ENCODE data around the gene MLF2. TPM values are rescaled to one million over a fixed set of nuclear protein-coding genes. Genes with fewer than 3 reads are reported as not detected.
A peak's percentile ranks its signal among the peaks of the same experiment; 100 is the strongest.

Gene MLF2
- total and polyA plus RNA-seq, 2 of the 13 experiments (the other 11 are each of a cell fraction or from before 2014, with no cell fraction given), result 88.1 to 167 TPM

DNA sequence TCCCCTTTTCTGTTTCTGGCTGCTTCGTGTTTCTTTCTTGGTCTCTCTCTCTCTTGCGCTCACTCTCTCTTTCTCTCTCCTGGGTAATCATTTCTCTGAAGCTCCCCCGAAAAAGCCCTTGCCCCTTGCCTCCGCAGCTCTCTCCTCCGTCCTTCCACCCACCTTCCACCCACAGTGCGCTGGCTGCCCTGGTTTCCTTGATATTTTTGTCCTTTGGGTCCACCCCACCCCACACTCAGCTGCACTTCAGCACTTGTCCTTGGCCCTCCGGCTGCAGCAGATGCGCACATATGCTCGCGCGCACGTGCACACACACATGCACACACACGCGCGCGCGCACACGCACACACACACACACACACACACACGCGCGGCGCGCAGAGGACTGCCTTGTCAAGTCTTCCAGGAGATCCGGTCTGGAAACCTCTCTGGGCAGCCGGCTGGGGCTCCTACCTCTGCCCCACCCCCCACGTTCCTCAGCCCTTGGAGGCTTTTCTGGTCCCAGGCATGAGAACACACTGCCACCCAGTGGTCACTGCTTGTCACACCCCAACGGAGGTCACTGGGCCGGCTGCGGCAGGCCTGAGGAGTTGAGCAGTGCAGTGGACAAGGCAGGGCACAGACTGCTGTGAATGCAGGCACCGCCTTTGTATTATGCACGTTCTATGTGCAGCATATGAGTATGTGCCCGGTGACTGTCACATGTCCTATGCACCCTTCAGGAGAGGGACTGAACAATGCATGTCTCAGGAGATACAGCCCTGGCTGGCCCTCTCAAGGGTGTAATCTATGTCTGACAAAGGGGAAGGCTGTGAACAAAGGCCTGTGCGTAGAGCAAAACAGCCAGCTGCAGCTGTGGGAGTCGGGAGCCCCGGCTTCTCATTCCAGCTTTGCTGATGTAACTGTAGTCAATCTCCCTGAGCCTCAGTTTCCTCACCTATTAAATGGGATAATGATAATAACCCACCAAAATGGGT is 25.9 kb upstream of the MLF2 start (continued):
- TF ChIP-seq, protein P1, sequence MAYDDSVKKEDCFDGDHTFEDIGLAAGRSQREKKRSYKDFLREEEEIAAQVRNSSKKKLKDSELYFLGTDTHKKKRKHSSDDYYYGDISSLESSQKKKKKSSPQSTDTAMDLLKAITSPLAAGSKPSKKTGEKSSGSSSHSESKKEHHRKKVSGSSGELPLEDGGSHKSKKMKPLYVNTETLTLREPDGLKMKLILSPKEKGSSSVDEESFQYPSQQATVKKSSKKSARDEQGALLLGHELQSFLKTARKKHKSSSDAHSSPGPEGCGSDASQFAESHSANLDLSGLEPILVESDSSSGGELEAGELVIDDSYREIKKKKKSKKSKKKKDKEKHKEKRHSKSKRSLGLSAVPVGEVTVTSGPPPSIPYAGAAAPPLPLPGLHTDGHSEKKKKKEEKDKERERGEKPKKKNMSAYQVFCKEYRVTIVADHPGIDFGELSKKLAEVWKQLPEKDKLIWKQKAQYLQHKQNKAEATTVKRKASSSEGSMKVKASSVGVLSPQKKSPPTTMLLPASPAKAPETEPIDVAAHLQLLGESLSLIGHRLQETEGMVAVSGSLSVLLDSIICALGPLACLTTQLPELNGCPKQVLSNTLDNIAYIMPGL (CRISPR knock-in tag; IDR thresholded peaks at IDR 0.05; ENCODE audit: borderline replicate concordance in 1 of 2, low read depth in 1 of 2), result peak; percentile 92 to 96
- TF ChIP-seq ZNF138 (CRISPR knock-in tag; IDR thresholded peaks at IDR 0.05; ENCODE audit: low read depth), result no peak
- no peak for TF ChIP-seq JDP2 (CRISPR knock-in tag; IDR thresholded peaks at IDR 0.05; ENCODE audit: borderline replicate concordance)
- peak; percentile 87 for TF ChIP-seq SMC3 (IDR thresholded peaks at IDR 0.05; ENCODE audit: low read length)
- no peak; the same call in 1 of the 2 replicates for TF ChIP-seq CHCHD3 (CRISPR knock-in tag; IDR thresholded peaks at IDR 0.05)
- TF ChIP-seq NCOA5 (CRISPR knock-in tag; IDR thresholded peaks at IDR 0.05), result no peak
- TF ChIP-seq ZNF337 (CRISPR knock-in tag; IDR thresholded peaks at IDR 0.05; ENCODE audit: borderline replicate concordance, low read depth), result no peak
- TF ChIP-seq CENPT (CRISPR knock-in tag; IDR thresholded peaks at IDR 0.05; ENCODE audit: low read depth), result peak; percentile 68; the same call in 1 of the 2 replicates
- peak; percentile 73; the same call in 1 of the 2 replicates for TF ChIP-seq SMAD3 (CRISPR knock-in tag; IDR thresholded peaks at IDR 0.05)
- TF ChIP-seq, protein P2, sequence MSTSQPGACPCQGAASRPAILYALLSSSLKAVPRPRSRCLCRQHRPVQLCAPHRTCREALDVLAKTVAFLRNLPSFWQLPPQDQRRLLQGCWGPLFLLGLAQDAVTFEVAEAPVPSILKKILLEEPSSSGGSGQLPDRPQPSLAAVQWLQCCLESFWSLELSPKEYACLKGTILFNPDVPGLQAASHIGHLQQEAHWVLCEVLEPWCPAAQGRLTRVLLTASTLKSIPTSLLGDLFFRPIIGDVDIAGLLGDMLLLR (CRISPR knock-in tag; IDR thresholded peaks at IDR 0.05), result 0 out of 2 replicates have a peak, but pooled peaks have one; percentile 25
- TF ChIP-seq CBX5 (CRISPR knock-in tag; IDR thresholded peaks at IDR 0.05; ENCODE audit: borderline replicate concordance), result peak; percentile 92; the same call in 1 of the 2 replicates
- TF ChIP-seq CREM (IDR thresholded peaks at IDR 0.05), result peak; percentile 11; the same call in 1 of the 2 replicates
- TF ChIP-seq CREM (CRISPR knock-in tag; IDR thresholded peaks at IDR 0.05), result no peak
- 0 out of 2 replicates have a peak, but pooled peaks have one; percentile 24 for TF ChIP-seq ZNF567 (CRISPR knock-in tag; IDR thresholded peaks at IDR 0.05; ENCODE audit: borderline replicate concordance)
- 0 out of 2 replicates have a peak, but pooled peaks have one; percentile 43 for TF ChIP-seq ZFP1 (CRISPR knock-in tag; IDR thresholded peaks at IDR 0.05)
- TF ChIP-seq, protein P3, sequence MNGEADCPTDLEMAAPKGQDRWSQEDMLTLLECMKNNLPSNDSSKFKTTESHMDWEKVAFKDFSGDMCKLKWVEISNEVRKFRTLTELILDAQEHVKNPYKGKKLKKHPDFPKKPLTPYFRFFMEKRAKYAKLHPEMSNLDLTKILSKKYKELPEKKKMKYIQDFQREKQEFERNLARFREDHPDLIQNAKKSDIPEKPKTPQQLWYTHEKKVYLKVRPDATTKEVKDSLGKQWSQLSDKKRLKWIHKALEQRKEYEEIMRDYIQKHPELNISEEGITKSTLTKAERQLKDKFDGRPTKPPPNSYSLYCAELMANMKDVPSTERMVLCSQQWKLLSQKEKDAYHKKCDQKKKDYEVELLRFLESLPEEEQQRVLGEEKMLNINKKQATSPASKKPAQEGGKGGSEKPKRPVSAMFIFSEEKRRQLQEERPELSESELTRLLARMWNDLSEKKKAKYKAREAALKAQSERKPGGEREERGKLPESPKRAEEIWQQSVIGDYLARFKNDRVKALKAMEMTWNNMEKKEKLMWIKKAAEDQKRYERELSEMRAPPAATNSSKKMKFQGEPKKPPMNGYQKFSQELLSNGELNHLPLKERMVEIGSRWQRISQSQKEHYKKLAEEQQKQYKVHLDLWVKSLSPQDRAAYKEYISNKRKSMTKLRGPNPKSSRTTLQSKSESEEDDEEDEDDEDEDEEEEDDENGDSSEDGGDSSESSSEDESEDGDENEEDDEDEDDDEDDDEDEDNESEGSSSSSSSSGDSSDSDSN (CRISPR knock-in tag; IDR thresholded peaks at IDR 0.05), result peak; percentile 69
- peak; percentile 71 for TF ChIP-seq GABPB1 (CRISPR knock-in tag; IDR thresholded peaks at IDR 0.05)
- TF ChIP-seq ZNF530 (CRISPR knock-in tag; IDR thresholded peaks at IDR 0.05; ENCODE audit: low read depth), result no peak
- no peak for TF ChIP-seq ZNF3 (CRISPR knock-in tag; IDR thresholded peaks at IDR 0.05)
- TF ChIP-seq, protein P4, sequence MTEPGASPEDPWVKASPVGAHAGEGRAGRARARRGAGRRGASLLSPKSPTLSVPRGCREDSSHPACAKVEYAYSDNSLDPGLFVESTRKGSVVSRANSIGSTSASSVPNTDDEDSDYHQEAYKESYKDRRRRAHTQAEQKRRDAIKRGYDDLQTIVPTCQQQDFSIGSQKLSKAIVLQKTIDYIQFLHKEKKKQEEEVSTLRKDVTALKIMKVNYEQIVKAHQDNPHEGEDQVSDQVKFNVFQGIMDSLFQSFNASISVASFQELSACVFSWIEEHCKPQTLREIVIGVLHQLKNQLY (CRISPR knock-in tag; IDR thresholded peaks at IDR 0.05), result peak; percentile 31; the same call in 1 of the 2 replicates
- peak; percentile 38; the same call in 1 of the 2 replicates for TF ChIP-seq SAFB2 (CRISPR knock-in tag; IDR thresholded peaks at IDR 0.05; ENCODE audit: borderline replicate concordance, low read depth)
